ENCODE data around the gene TUBGCP2. TPM values are rescaled to one million over a fixed set of nuclear protein-coding genes. Genes with fewer than 3 reads are reported as not detected.

The TUBGCP2 gene
- total and polyA plus RNA-seq, 11 donors, result 33.5 to 49.5 (median 38.2) TPM

DNA sequence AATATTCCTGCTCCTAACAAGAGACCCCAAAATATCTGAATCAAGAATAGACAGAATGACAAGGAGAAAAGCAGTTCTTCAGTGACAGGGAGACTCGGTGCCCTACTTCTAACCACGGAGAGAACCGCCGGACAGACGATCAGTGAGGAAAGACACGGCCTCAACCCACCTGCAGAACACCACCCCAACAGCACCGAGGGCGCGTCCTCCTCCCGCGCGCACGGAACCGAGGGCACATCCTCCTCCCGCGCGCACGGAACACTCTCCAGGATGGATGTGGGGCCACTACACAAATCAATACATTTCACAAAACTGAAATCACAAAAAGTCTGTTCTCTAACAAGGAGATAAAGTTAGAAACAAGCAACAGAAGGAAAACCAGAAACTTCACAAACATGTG is 22.3 kb downstream of the TUBGCP2 start:
- no peaks in the 10 kb centered on the region for H3K27me3 ChIP-seq
- no peak overlapping the region for H3K4me3 ChIP-seq
- no peak for DNase-seq
- ATAC-seq, result no peak
- peaks cover 6 to 97% (median 95%) of the 10 kb centered on the region in 9 donors for H3K36me3 ChIP-seq
- H3K4me1 ChIP-seq, result no peaks in the 10 kb centered on the region
- no peaks in the 10 kb centered on the region for H3K9me3 ChIP-seq
- intact Hi-C loops (cut with DNase I), result no loop called here
- WGBS, 4 donors, result 88 to 93% (median 91%) methylated on average over 18 of the region's 18 CpGs
- TF ChIP-seq POLR2A (IDR thresholded peaks at IDR 0.05), result no peak
- TF ChIP-seq, protein P1, sequence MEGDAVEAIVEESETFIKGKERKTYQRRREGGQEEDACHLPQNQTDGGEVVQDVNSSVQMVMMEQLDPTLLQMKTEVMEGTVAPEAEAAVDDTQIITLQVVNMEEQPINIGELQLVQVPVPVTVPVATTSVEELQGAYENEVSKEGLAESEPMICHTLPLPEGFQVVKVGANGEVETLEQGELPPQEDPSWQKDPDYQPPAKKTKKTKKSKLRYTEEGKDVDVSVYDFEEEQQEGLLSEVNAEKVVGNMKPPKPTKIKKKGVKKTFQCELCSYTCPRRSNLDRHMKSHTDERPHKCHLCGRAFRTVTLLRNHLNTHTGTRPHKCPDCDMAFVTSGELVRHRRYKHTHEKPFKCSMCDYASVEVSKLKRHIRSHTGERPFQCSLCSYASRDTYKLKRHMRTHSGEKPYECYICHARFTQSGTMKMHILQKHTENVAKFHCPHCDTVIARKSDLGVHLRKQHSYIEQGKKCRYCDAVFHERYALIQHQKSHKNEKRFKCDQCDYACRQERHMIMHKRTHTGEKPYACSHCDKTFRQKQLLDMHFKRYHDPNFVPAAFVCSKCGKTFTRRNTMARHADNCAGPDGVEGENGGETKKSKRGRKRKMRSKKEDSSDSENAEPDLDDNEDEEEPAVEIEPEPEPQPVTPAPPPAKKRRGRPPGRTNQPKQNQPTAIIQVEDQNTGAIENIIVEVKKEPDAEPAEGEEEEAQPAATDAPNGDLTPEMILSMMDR (IDR thresholded peaks at IDR 0.05), result no peak
- no peak overlapping the region for H3K27ac ChIP-seq

DNA sequence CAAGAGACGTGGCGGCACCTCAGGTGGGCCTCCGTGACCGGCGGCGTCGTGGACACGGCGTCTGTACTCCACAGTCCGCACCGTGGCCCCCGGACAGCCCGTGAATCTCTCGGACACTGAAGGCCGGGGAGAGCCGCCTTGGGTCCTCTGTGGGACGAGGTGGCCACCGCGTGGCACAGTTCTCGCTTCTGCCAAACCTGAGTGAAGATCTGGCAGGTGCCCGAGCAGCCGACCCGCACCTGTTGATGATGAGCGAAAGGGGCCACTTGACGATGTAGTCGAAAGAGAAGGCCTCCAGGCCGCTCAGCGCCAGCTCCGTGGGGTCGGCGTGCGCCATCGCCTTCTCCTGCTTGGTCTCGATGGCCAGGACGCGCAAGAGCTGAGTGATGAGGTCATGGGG is 23.5 kb downstream of the TUBGCP2 start:
- no peak for ATAC-seq
- peaks cover 6 to 99% (median 93%) of the 10 kb centered on the region in 9 donors for H3K36me3 ChIP-seq

DNA sequence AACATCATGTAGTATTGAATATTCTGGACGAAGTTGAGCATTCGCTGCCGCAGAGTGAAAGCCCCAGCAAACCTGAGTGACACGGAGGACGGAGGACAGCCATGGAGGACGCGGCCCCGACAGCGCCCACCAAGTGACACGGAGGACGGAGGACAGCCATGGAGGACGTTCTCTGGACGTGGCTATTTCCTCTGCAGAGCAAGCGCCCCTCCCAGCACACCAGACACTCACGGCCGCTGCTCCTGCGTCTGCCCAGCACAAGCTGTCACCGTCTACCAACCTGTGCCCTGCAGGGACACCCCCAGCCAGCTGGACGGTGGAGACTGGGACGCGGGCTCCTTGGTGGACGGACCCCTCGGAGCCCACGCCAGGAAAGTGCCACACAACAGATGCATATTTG is 24.7 kb downstream of the TUBGCP2 start:
- Histone ChIP-seq H3K9me3 (no peaks in the 10 kb centered on the region), H3K36me3 (peaks cover 6 to 99% (median 92%) of the 10 kb centered on the region in 9 donors), H3K4me1 (peaks cover 0 to 17% (median 0%) of the 10 kb centered on the region in 12 donors), H3K4me3 (no peak overlapping the region), H3K27ac (no peak overlapping the region), H3K27me3 (no peaks in the 10 kb centered on the region)
- DNase-seq (no peak), ATAC-seq (no peak)
- intact Hi-C loops (cut with DNase I), result no loop called here
- WGBS, 4 donors, result 91 to 96% (median 95%) methylated on average over 24 of the region's 24 CpGs
- TF ChIP-seq, protein P1 (IDR thresholded peaks at IDR 0.05), result no peak
- no peak for TF ChIP-seq POLR2A (IDR thresholded peaks at IDR 0.05)

More for the DNA sequence above, 23.5 kb downstream of the TUBGCP2 start:
- 93 to 97% (median 96%) methylated on average over 29 to 36 of the region's 36 CpGs for WGBS, 4 donors
- intact Hi-C loops (cut with DNase I), result no loop called here
- Histone ChIP-seq H3K27ac (no peak overlapping the region), H3K4me1 (peaks cover 0 to 4% (median 0%) of the 10 kb centered on the region in 12 donors), H3K9me3 (no peaks in the 10 kb centered on the region), H3K4me3 (no peak overlapping the region), H3K27me3 (no peaks in the 10 kb centered on the region)
- DNase-seq, result no peak
- TF ChIP-seq, protein P1 (IDR thresholded peaks at IDR 0.05), result no peak
- TF ChIP-seq POLR2A (IDR thresholded peaks at IDR 0.05), result no peak

DNA sequence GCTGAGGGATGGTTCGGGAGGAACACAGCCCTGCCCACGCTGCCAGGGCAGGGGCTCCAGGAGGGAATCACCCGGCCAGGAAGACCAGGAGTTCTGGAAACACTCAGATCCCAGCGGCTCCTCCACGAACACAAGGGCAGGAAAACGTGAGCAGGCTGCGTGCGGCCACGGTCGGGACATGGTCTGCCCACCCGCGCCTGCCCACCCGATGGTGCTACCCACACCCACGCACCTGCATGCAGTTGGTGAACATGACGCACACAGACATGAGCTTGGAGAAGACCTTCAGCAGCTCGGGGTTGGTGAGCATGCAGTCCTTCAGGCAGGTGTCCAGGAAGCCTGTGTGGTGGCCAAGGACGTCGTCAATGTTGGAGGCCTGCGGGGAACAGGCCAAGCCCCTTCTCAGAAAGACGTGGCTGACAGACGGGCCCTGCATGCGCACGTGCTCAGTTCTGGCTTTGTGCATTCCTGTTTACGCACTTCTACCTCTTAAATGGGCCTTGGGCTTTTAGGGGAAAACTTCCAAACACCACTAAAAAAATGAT is 25.8 kb downstream of the TUBGCP2 start:
- Histone ChIP-seq H3K36me3 (peaks cover 6 to 96% (median 82%) of the 10 kb centered on the region in 9 donors), H3K4me3 (no peak overlapping the region), H3K27ac (no peak overlapping the region), H3K4me1 (peaks cover 0 to 27% (median 0%) of the 10 kb centered on the region in 12 donors), H3K9me3 (no peaks in the 10 kb centered on the region), H3K27me3 (no peaks in the 10 kb centered on the region)
- 92 to 94% (median 93%) methylated on average over 23 to 24 of the region's 24 CpGs for WGBS, 4 donors
- DNase-seq (no peak), ATAC-seq (no peak)
- TF ChIP-seq POLR2A (IDR thresholded peaks at IDR 0.05), result no peak
- TF ChIP-seq, protein P1 (IDR thresholded peaks at IDR 0.05), result no peak
- intact Hi-C loops (cut with DNase I), result no loop called here

All from heart left ventricle (tissue), 16 donors.